Chondrocyte (in vitro differentiated cells): ENCODE results near the gene GRIN3B. TPM values are rescaled to one million over a fixed set of nuclear protein-coding genes. Genes with fewer than 3 reads are reported as not detected.
A peak's percentile ranks its signal among the peaks of the same experiment; 100 is the strongest.

Experiments used
- DNase-seq: peaks from one replicate; pipeline ENCODE4 v3.0.0; 2021; ENCODE audit warnings: mixed read lengths, low spot score
- H3K27ac Mint-ChIP-seq: one replicate; pipeline ENCODE4 v1.8.0; 2021; ENCODE audit warnings: mild to moderate bottlenecking, moderate library complexity, mixed read lengths; ENCODE audit not compliant: unreplicated experiment
- H3K27me3 Mint-ChIP-seq: 2 replicates; pipeline ENCODE4 v1.8.0; 2021; ENCODE audit warnings: low read depth, mixed read lengths
- H3K36me3 Mint-ChIP-seq: 2 replicates; pipeline ENCODE4 v1.8.0; 2021; ENCODE audit warnings: low read depth, mixed read lengths
- H3K4me1 Mint-ChIP-seq: 2 replicates; pipeline ENCODE4 v1.8.0; 2021; ENCODE audit warnings: low read depth, mild to moderate bottlenecking, mixed read lengths
- H3K4me3 Mint-ChIP-seq: one replicate; pipeline ENCODE4 v1.8.0; 2021; ENCODE audit warnings: mild to moderate bottlenecking, moderate library complexity, mixed read lengths; ENCODE audit not compliant: unreplicated experiment
- H3K9me3 Mint-ChIP-seq: 2 replicates; pipeline ENCODE4 v1.8.0; 2021; ENCODE audit warnings: low read depth, mixed read lengths
- CTCF ChIP-seq: fragments of 200-600 bp; sonication (generic); IDR thresholded peaks from 2 replicates; pipeline ENCODE4 v1.5.0; 2021; ENCODE audit warnings: antibody characterized with exemption, mild to moderate bottlenecking, moderate library complexity
- long read RNA-seq: library from polyadenylated mRNA; stranded (forward); transcript quantifications from one replicate; pipeline ENCODE4 v2.0.0, GENCODE V29; 2021
- total RNA-seq: library from RNA; stranded (reverse); gene quantifications from 3 replicates; pipeline ENCODE4 v1.2.1, GENCODE V29; 2021

GRIN3B gene
- total RNA-seq: 0.31 to 0.67 TPM (median 0.33 TPM) in 3 replicates
- long read RNA-seq, partial matches to known transcripts: 0 of 2 reads
- long read RNA-seq, other reads (novel, unspliced or antisense): 2 of 2 reads

DNA sequence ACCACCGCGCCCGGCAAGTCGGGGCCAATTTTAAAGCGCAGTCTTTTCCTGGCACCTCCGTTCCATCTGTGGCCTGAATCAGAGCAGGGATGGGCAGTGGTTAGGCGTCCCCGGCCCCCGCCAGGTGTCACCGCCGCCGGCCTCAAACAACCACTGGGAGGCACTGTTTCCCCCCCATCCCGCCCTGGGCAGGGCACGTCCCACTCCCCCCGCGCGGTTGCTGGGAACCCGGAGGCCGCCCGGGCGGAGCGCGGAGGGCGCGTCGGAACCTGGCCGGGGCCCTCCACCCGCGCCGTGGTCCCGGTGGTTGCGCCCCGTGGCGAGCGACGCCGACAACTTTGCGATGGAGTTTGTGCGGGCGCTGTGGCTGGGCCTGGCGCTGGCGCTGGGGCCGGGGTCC lies at the start of gene GRIN3B:
GRIN3B (plus strand) TSS at position 325 of the 400 bp plus-strand sequence; CDS start at position 344, 19 bp downstream.
- DNase-seq: no peak
- Mint-ChIP-seq H3K36me3 (no peaks in the 10 kb centered on the region), H3K4me1 (peaks cover 6% of the 10 kb centered on the region), H3K27me3 (peaks cover 26% of the 10 kb centered on the region), H3K27ac (no peak within 1 kb of the TSS), H3K9me3 (no peaks in the 10 kb centered on the region), H3K4me3 (peak within 1 kb of the TSS; percentile 40)
- TF ChIP-seq CTCF: peak; percentile 79

DNA sequence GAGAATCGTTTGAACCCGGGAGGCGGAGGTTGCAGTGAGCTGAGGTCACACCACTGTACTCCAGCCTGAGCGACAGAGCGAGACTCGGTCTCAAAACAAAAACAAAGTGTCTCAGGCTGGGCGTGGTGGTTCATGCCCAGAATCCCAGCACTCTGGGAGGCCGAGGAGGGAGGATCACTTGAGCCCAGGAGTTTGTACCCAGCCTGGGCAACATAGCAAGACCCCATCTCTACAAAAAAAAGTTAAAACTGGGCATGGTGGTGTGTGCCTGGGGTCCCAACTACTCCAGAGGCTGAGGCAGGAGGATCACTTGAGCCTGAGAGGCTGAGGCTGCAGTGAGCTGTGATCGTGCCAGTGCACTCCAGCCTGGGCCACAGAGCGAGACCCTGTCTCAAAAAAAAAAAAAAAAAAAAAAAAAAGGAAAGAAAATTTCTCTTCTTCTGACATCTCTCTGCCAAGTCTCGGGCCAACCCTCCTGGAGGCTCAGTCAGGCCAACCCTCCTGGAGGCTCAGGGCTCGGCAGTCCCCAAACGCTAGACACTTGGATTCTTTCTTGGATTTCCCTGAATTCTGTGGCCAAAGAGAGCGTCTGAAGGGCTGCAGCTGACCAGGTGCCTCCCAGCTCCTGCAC lies 48.1 kb upstream of the GRIN3B start:
- no peaks in the 10 kb centered on the region for H3K27me3 Mint-ChIP-seq
- peaks cover 10% of the 10 kb centered on the region for H3K4me1 Mint-ChIP-seq
- TF ChIP-seq CTCF: no peak
- peak overlapping the region; percentile 69 for H3K27ac Mint-ChIP-seq
- H3K4me3 Mint-ChIP-seq: no peak overlapping the region
- DNase-seq: no peak
- no peaks in the 10 kb centered on the region for H3K9me3 Mint-ChIP-seq
- H3K36me3 Mint-ChIP-seq: no peaks in the 10 kb centered on the region

- Mint-ChIP-seq H3K4me1 (peaks cover 10% of the 10 kb centered on the region), H3K27ac (no peak overlapping the region), H3K9me3 (no peaks in the 10 kb centered on the region), H3K4me3 (no peak overlapping the region), H3K27me3 (no peaks in the 10 kb centered on the region), H3K36me3 (no peaks in the 10 kb centered on the region)
- no peak for TF ChIP-seq CTCF
- no peak for DNase-seq
These were observed 47.4 kb upstream of the GRIN3B start for GRCh38 chr19:952680-953444.

- H3K9me3 Mint-ChIP-seq: no peaks in the 10 kb centered on the region
- H3K36me3 Mint-ChIP-seq: no peaks in the 10 kb centered on the region
- H3K4me1 Mint-ChIP-seq: peaks cover 10% of the 10 kb centered on the region
- no peak overlapping the region for H3K27ac Mint-ChIP-seq
- no peak for TF ChIP-seq CTCF
- no peaks in the 10 kb centered on the region for H3K27me3 Mint-ChIP-seq
- DNase-seq: no peak
- no peak overlapping the region for H3K4me3 Mint-ChIP-seq
These were observed 46.6 kb upstream of the GRIN3B start for GRCh38 chr19:953445-954271.

GRCh38 chr19:954272-954671 lies 45.9 kb upstream of the GRIN3B start:
- peaks cover 10% of the 10 kb centered on the region for H3K4me1 Mint-ChIP-seq
- H3K27me3 Mint-ChIP-seq: no peaks in the 10 kb centered on the region
- H3K27ac Mint-ChIP-seq: no peak overlapping the region
- no peaks in the 10 kb centered on the region for H3K9me3 Mint-ChIP-seq
- DNase-seq: no peak
- TF ChIP-seq CTCF: no peak
- no peak overlapping the region for H3K4me3 Mint-ChIP-seq
- H3K36me3 Mint-ChIP-seq: no peaks in the 10 kb centered on the region
